Spinal cord (tissue), 10 donors: ENCODE data around the gene FBXO36. TPM values are rescaled to one million over a fixed set of nuclear protein-coding genes. Genes with fewer than 3 reads are reported as not detected.

Experiments
- DNase-seq, 6 donors: peaks; one replicate each; pipeline versions ENCODE4 v3.0.0 to v3.0.0-alpha.2; 2013 to 2015; ENCODE audit warnings: low spot score in 6 of 6, low read depth in 4 of 6
- H3K27ac ChIP-seq: one replicate; pipeline ENCODE4 v1.5.1; 2013; ENCODE audit warnings: low read depth, low read length, control low read depth
- H3K27me3 ChIP-seq: one replicate; pipeline ENCODE4 v1.6.1; 2013; ENCODE audit warnings: low read length; ENCODE audit not compliant: control insufficient read depth, insufficient read depth
- H3K36me3 ChIP-seq: one replicate; pipeline ENCODE4 v1.6.1; 2013; ENCODE audit warnings: low read length; ENCODE audit not compliant: control insufficient read depth, insufficient read depth
- H3K4me1 ChIP-seq: one replicate; pipeline ENCODE4 v1.6.1; 2013; ENCODE audit warnings: low read length; ENCODE audit not compliant: control insufficient read depth, insufficient read depth
- H3K4me3 ChIP-seq: one replicate; pipeline ENCODE4 v1.5.1; 2013; ENCODE audit warnings: low read depth, low read length, control low read depth
- H3K9me3 ChIP-seq: one replicate; pipeline ENCODE4 v1.6.1; 2013; ENCODE audit warnings: low read length; ENCODE audit not compliant: control insufficient read depth, insufficient read depth
- WGBS: methylation state at CpG from one replicate; pipeline ENCODE4 v1.1.5; 2013; ENCODE audit warnings: missing lambda C conversion rate; ENCODE audit not compliant: insufficient coverage; 5-methylcytosine and 5-hydroxymethylcytosine counted together
- polyA plus RNA-seq, 2 donors: library from polyadenylated mRNA; unstranded; fragments of 120-200 nt; gene quantifications; one replicate each; pipeline ENCODE4 v1.2.1, GENCODE V29; 2013; ENCODE audit not compliant: insufficient read length in 2 of 2
- total RNA-seq, 2 donors: library from RNA; depleted of rRNA in 1 of 2; stranded (reverse); fragments of 120-200 nt in 1 of 2; fragments of >200 nt in 1 of 2; gene quantifications; one replicate each; pipeline versions ENCODE4 v1.2.3 to v1.2.4, GENCODE V29; 2013 to 2014
- donor health status: healthy.

Gene FBXO36
- total and polyA plus RNA-seq, 4 donors: 6.8 to 10.6 (median 9.3) TPM

DNA sequence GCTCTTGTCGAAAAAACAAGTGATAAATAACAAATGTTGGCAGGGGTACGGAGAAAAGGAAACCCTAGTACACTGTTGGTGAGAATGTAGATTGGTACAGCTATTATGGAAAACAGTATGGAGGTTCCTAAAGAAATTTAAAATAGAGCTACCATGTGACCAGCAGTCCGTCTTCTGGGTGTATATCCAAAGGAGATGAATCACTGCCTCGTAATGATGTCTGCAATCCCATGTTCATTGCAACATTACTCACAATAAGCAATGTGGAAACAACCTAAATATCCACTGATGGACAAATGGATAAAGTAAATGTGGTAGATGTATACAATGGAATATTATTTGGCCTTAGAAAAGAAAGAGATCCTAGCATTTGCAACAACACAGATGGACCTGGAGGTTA lies 95.8 kb downstream of the FBXO36 start:
- WGBS: 80% methylated on average over 1 of the region's 4 CpGs
- H3K36me3 ChIP-seq: no peaks in the 10 kb centered on the region
- DNase-seq: no peak
- no peaks in the 10 kb centered on the region for H3K9me3 ChIP-seq
- no peak overlapping the region for H3K27ac ChIP-seq
- H3K27me3 ChIP-seq: no peaks in the 10 kb centered on the region
- H3K4me1 ChIP-seq: no peaks in the 10 kb centered on the region
- H3K4me3 ChIP-seq: no peak overlapping the region

GRCh38 chr2:230019742-230020141 lies 97.4 kb downstream of the FBXO36 start:
- Histone ChIP-seq H3K9me3 (no peaks in the 10 kb centered on the region), H3K4me3 (no peak overlapping the region), H3K36me3 (no peaks in the 10 kb centered on the region), H3K27ac (no peak overlapping the region), H3K27me3 (no peaks in the 10 kb centered on the region), H3K4me1 (no peaks in the 10 kb centered on the region)
- WGBS: no CpG with 5 or more reads among the region's 3 CpGs
- no peak for DNase-seq

DNA sequence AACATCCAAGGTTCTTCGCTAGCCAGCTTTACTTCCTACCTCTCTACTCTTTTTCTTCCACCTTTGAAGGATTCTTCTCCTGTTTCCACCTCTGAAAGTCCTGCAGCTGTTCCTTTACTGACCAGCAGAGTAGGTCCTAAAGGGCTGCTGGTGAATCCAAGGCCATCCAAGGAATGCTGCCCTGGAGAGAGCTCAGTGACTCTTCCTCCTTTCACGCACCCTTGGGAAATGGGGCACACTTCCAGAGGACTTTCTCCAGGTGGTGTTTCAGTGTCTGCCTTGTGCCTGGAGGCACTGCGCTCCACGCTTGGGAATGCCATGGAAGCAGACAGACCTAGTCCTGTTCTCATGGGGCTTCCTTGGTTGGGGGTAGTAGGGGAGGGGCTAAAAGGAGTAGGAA lies 101.0 kb downstream of the FBXO36 start:
- no peak for DNase-seq
- 87% methylated on average over 4 of the region's 4 CpGs for WGBS
- H3K36me3 ChIP-seq: no peaks in the 10 kb centered on the region

GRCh38 chr2:230042195-230042594 lies 119.9 kb downstream of the FBXO36 start:
- no peaks in the 10 kb centered on the region for H3K4me1 ChIP-seq
- no peaks in the 10 kb centered on the region for H3K9me3 ChIP-seq
- no peaks in the 10 kb centered on the region for H3K27me3 ChIP-seq
- DNase-seq: no peak
- 83% methylated on average over 1 of the region's 1 CpG for WGBS
- peaks cover 30% of the 10 kb centered on the region for H3K36me3 ChIP-seq
- H3K27ac ChIP-seq: no peak overlapping the region
- H3K4me3 ChIP-seq: no peak overlapping the region

More for the DNA sequence above, 101.0 kb downstream of the FBXO36 start:
- Histone ChIP-seq H3K27ac (no peak overlapping the region), H3K27me3 (no peaks in the 10 kb centered on the region), H3K4me1 (no peaks in the 10 kb centered on the region), H3K4me3 (no peak overlapping the region), H3K9me3 (no peaks in the 10 kb centered on the region)

GRCh38 chr2:230043025-230043424 lies 120.7 kb downstream of the FBXO36 start:
- H3K4me1 ChIP-seq: no peaks in the 10 kb centered on the region
- H3K27me3 ChIP-seq: no peaks in the 10 kb centered on the region
- no peaks in the 10 kb centered on the region for H3K9me3 ChIP-seq
- H3K36me3 ChIP-seq: peaks cover 30% of the 10 kb centered on the region
- DNase-seq: no peak
- no peak overlapping the region for H3K4me3 ChIP-seq
- WGBS: 95% methylated on average over 5 of the region's 5 CpGs
- no peak overlapping the region for H3K27ac ChIP-seq

DNA sequence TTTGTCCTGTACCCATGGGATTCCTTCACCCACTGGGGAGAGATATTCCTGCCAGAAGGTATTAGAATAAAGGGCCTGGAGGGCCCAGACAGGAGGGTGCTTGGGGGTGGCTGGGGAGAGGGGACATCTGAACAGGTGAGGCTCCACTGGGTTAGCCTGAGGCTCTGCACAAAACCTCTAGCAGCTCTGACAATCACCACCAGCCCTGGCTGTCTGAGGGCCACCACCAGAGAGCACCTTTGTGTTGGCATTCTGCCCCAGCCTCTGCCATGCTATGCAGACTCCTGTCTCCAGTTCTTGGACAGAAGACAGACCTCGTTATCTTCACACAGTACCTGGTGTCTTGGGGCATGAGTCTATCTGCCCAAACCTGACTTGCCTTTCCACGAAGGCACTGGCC lies 121.2 kb downstream of the FBXO36 start:
- peaks cover 30% of the 10 kb centered on the region for H3K36me3 ChIP-seq
- H3K27ac ChIP-seq: no peak overlapping the region
- H3K4me1 ChIP-seq: no peaks in the 10 kb centered on the region
- H3K27me3 ChIP-seq: no peaks in the 10 kb centered on the region
- DNase-seq: no peak
- no peaks in the 10 kb centered on the region for H3K9me3 ChIP-seq
- 92% methylated on average over 2 of the region's 2 CpGs for WGBS
- H3K4me3 ChIP-seq: no peak overlapping the region

GRCh38 chr2:230046491-230046890 lies 124.2 kb downstream of the FBXO36 start:
- WGBS: 95% methylated on average over 16 of the region's 16 CpGs
- no peak for DNase-seq
- H3K27ac ChIP-seq: no peak overlapping the region
- H3K36me3 ChIP-seq: peaks cover 30% of the 10 kb centered on the region
- H3K27me3 ChIP-seq: no peaks in the 10 kb centered on the region
- H3K4me1 ChIP-seq: no peaks in the 10 kb centered on the region
- H3K4me3 ChIP-seq: no peak overlapping the region
- no peaks in the 10 kb centered on the region for H3K9me3 ChIP-seq

GRCh38 chr2:230048010-230048671 lies 125.8 kb downstream of the FBXO36 start:
- no peaks in the 10 kb centered on the region for H3K27me3 ChIP-seq
- no peaks in the 10 kb centered on the region for H3K4me1 ChIP-seq
- DNase-seq: no peak
- H3K36me3 ChIP-seq: peaks cover 30% of the 10 kb centered on the region
- no peak overlapping the region for H3K4me3 ChIP-seq
- no peaks in the 10 kb centered on the region for H3K9me3 ChIP-seq
- H3K27ac ChIP-seq: no peak overlapping the region
- WGBS: no CpG with 5 or more reads among the region's 4 CpGs

DNA sequence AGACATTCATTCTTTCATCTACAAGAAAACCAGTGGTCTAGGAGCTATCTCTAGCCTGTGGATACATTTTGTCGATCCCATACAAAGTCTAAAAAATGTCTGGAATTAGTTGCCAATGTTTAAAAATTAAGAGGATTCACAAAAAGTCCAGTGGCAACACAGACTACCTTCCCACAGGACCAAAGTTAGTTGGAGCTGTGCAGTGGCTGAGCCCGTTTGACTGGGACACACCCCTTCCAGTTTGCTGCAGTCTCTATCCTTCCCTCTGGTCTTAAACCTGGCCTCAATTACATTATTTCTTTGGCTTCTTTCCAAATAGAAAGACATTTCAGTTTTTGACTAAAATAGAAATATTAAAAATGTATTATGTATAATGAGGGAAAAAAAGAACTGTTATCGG lies 127.8 kb downstream of the FBXO36 start:
- Histone ChIP-seq H3K36me3 (peaks cover 14% of the 10 kb centered on the region), H3K27me3 (no peaks in the 10 kb centered on the region), H3K4me3 (no peak overlapping the region), H3K9me3 (no peaks in the 10 kb centered on the region), H3K27ac (no peak overlapping the region), H3K4me1 (peaks cover 3% of the 10 kb centered on the region)
- no CpG with 5 or more reads among the region's 3 CpGs for WGBS
- DNase-seq: no peak

DNA sequence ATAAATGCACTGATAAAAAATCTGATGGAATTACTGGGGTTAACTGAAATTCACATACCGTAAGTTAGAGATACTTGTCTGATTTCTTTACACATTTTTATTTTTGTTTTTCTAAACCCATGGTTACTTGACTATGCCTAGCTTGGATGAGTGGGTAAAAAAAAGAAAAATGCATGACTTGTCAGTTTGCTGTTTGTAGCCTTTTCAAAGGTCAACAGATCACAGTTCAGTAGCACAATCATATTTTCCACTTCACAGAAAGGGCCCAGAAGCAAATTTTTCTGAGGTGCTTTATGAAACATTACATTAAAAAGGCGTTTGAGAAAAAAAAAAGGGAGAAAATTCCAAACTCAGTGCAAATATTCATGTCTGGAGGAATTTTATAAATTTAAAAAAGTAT lies 130.0 kb downstream of the FBXO36 start:
- no peak overlapping the region for H3K4me3 ChIP-seq
- no peak overlapping the region for H3K27ac ChIP-seq
- DNase-seq: no peak
- peaks cover 7% of the 10 kb centered on the region for H3K36me3 ChIP-seq
- no peaks in the 10 kb centered on the region for H3K27me3 ChIP-seq
- WGBS: no CpG with 5 or more reads among the region's 2 CpGs
- peaks cover 3% of the 10 kb centered on the region for H3K4me1 ChIP-seq
- H3K9me3 ChIP-seq: no peaks in the 10 kb centered on the region
